Neural cell (in vitro differentiated cells): Measurements from ENCODE around the gene KXD1.

ENCODE experiments used
- EZH2 ChIP-seq: fragments of 200-600, 300-800 bp; shearing (Covaris generic), sonication (generic); IDR thresholded peaks from 2 replicates; pipeline ENCODE4 v1.6.1; 2014; ENCODE audit warnings: antibody characterized with exemption, low read length, borderline replicate concordance, mild to moderate bottlenecking; ENCODE audit not compliant: insufficient read depth, poor library complexity, severe bottlenecking
- MXI1 ChIP-seq: fragments of 450-650 bp; conservative IDR thresholded peaks from 2 replicates; pipeline ENCODE4 v1.6.1; 2014; ENCODE audit warnings: antibody characterized with exemption, mild to moderate bottlenecking; ENCODE audit not compliant: poor library complexity, severe bottlenecking
- POLR2AphosphoS5 ChIP-seq: IDR thresholded peaks from 2 replicates; pipeline ENCODE4 v1.6.1; 2012
- RAD21 ChIP-seq: fragments of 450-650 bp; conservative IDR thresholded peaks from 2 replicates; pipeline ENCODE4 v1.6.1; 2014; ENCODE audit warnings: antibody characterized with exemption, mild to moderate bottlenecking, moderate library complexity
- TF ChIP-seq, protein P1 (sequence below): fragments of 450-650 bp; IDR thresholded peaks from 2 replicates; pipeline ENCODE4 v1.5.1; 2014; ENCODE audit warnings: antibody characterized with exemption, mild to moderate bottlenecking, moderate library complexity; ENCODE audit not compliant: poor library complexity, severe bottlenecking
- TF ChIP-seq, protein P2 (sequence below): IDR thresholded peaks from 2 replicates; pipeline ENCODE4 v1.6.1; 2012; ENCODE audit warnings: borderline replicate concordance

DNA sequence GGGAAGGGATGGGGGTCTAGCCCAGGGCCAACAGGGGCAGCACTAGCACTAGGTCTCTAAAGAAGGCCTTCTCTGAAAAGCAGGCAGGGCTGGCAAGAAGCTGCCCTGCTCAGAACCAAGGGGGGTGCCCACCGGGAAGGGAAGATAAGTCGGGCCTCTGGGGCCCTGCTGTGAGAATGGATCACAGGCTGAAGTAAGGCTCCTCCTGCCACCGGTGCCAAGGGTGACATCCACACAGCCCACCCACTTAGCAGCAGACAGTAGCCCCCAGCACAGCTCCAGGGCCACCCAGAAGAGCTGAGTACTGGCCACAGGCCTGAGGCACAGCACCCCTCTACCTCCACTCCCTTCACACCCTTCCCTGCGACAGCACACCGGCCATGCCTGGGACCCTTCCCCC is 41.7 kb upstream of the KXD1 start:
- TF ChIP-seq, protein P1, sequence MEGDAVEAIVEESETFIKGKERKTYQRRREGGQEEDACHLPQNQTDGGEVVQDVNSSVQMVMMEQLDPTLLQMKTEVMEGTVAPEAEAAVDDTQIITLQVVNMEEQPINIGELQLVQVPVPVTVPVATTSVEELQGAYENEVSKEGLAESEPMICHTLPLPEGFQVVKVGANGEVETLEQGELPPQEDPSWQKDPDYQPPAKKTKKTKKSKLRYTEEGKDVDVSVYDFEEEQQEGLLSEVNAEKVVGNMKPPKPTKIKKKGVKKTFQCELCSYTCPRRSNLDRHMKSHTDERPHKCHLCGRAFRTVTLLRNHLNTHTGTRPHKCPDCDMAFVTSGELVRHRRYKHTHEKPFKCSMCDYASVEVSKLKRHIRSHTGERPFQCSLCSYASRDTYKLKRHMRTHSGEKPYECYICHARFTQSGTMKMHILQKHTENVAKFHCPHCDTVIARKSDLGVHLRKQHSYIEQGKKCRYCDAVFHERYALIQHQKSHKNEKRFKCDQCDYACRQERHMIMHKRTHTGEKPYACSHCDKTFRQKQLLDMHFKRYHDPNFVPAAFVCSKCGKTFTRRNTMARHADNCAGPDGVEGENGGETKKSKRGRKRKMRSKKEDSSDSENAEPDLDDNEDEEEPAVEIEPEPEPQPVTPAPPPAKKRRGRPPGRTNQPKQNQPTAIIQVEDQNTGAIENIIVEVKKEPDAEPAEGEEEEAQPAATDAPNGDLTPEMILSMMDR: no peak
- no peak for TF ChIP-seq POLR2AphosphoS5
- TF ChIP-seq, protein P2, sequence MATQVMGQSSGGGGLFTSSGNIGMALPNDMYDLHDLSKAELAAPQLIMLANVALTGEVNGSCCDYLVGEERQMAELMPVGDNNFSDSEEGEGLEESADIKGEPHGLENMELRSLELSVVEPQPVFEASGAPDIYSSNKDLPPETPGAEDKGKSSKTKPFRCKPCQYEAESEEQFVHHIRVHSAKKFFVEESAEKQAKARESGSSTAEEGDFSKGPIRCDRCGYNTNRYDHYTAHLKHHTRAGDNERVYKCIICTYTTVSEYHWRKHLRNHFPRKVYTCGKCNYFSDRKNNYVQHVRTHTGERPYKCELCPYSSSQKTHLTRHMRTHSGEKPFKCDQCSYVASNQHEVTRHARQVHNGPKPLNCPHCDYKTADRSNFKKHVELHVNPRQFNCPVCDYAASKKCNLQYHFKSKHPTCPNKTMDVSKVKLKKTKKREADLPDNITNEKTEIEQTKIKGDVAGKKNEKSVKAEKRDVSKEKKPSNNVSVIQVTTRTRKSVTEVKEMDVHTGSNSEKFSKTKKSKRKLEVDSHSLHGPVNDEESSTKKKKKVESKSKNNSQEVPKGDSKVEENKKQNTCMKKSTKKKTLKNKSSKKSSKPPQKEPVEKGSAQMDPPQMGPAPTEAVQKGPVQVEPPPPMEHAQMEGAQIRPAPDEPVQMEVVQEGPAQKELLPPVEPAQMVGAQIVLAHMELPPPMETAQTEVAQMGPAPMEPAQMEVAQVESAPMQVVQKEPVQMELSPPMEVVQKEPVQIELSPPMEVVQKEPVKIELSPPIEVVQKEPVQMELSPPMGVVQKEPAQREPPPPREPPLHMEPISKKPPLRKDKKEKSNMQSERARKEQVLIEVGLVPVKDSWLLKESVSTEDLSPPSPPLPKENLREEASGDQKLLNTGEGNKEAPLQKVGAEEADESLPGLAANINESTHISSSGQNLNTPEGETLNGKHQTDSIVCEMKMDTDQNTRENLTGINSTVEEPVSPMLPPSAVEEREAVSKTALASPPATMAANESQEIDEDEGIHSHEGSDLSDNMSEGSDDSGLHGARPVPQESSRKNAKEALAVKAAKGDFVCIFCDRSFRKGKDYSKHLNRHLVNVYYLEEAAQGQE: no peak
- TF ChIP-seq RAD21: no peak
- no peak for TF ChIP-seq EZH2
- TF ChIP-seq MXI1: no peak
